Stomach (tissue), 9 donors: ENCODE data around the gene ANKHD1. TPM values are rescaled to one million over a fixed set of nuclear protein-coding genes. Genes with fewer than 3 reads are reported as not detected.
"Not testable (repeated sequence)": the region's sequence is repeated elsewhere in the genome, so short reads cannot be mapped to it uniquely, and the experiment has no call there.

ENCODE experiments used
- DNase-seq, 2 donors: peaks; one replicate each; pipeline versions ENCODE4 v3.0.0 to v3.0.0-alpha.2; 2013 to 2019
- H3K27ac ChIP-seq, 5 donors: fragments of 200-600 bp in 4 of 5; sonication (generic) in 4 of 5; one replicate each; pipeline ENCODE4 v1.5.1; 2013 to 2019; ENCODE audit warnings: mild to moderate bottlenecking in 1 of 5, moderate library complexity in 1 of 5
- H3K27me3 ChIP-seq, 3 donors: fragments of 200-600 bp; sonication (generic); one replicate each; pipeline ENCODE4 v1.5.1; 2017 to 2019; ENCODE audit warnings: mixed run types in 1 of 3
- H3K36me3 ChIP-seq, 4 donors: fragments of 200-600 bp; sonication (generic); 1 replicate in 3 of 4; 2 replicates in 1 of 4; pipeline ENCODE4 v1.5.1; 2016 to 2019
- H3K4me1 ChIP-seq, 4 donors: fragments of 200-600 bp; sonication (generic); one replicate each; pipeline ENCODE4 v1.5.1; 2016 to 2019
- H3K4me3 ChIP-seq, 4 donors: fragments of 200-600 bp; sonication (generic) in 3 of 4; one replicate each; pipeline ENCODE4 v1.5.1; 2016 to 2019; ENCODE audit warnings: mild to moderate bottlenecking in 1 of 4
- H3K9me3 ChIP-seq, 4 donors: fragments of 200-600 bp; sonication (generic); one replicate each; pipeline ENCODE4 v1.5.1; 2016 to 2019
- EP300 ChIP-seq: sonication (generic); formaldehyde crosslinking; IDR thresholded peaks from one replicate; pipeline ENCODE4 v1.6.1; 2017; ENCODE audit warnings: antibody characterized with exemption
- POLR2A ChIP-seq, 4 donors: fragments of 450-650 bp; IDR thresholded peaks; one replicate each; pipeline ENCODE4 v1.6.1; 2016; ENCODE audit warnings: antibody characterized with exemption in 4 of 4, control low read depth in 2 of 4, mild to moderate bottlenecking in 1 of 4, moderate library complexity in 1 of 4
- POLR2AphosphoS5 ChIP-seq, 3 donors: sonication (generic); formaldehyde crosslinking; IDR thresholded peaks; one replicate each; pipeline ENCODE4 v1.6.1; 2016; ENCODE audit warnings: antibody characterized with exemption in 3 of 3
- WGBS, 5 donors: extraction: QIAGEN DNeasy Blood & Tissue Kit in 3 of 5; methylation state at CpG; one replicate each; pipeline versions ENCODE4 v1.1.5 to v1.1.7; 2013 to 2018; 5-methylcytosine and 5-hydroxymethylcytosine counted together
- intact Hi-C: fragments of 100-400 bp; cut with DNase I; formaldehyde crosslinking; loops from one replicate; pipeline ENCODE4 v1.15.1; 2023; ENCODE audit warnings: low total_unique reads
- polyA plus RNA-seq, 3 donors: library from polyadenylated mRNA; stranded (reverse); fragments of 200-250 nt; gene quantifications; one replicate each; pipeline ENCODE4 v1.2.3, GENCODE V29; 2013
- total RNA-seq, 5 donors: library from RNA; depleted of rRNA; stranded (reverse); fragments of >200 nt; gene quantifications; one replicate each; pipeline versions ENCODE4 v1.1.0 to v1.2.3, GENCODE V29; 2014 to 2016
- TF ChIP-seq, protein P1 (sequence below), 7 experiments: fragments of 450-650 bp in 4 of 7; fragments of 200-600 bp in 3 of 7; sonication (generic) in 3 of 7; IDR thresholded peaks; one replicate each; pipeline ENCODE4 v1.5.1; 2016 to 2019; ENCODE audit warnings: antibody characterized with exemption in 7 of 7, control low read depth in 2 of 7, mild to moderate bottlenecking in 1 of 7
- donor health status: healthy with polysubstance abuse.
- donor health status: Bipolar disorder and iron deficiency.
- donor health status: healthy.

The ANKHD1 gene
- total and polyA plus RNA-seq, 8 donors: 22.0 to 249 (median 120) TPM

DNA sequence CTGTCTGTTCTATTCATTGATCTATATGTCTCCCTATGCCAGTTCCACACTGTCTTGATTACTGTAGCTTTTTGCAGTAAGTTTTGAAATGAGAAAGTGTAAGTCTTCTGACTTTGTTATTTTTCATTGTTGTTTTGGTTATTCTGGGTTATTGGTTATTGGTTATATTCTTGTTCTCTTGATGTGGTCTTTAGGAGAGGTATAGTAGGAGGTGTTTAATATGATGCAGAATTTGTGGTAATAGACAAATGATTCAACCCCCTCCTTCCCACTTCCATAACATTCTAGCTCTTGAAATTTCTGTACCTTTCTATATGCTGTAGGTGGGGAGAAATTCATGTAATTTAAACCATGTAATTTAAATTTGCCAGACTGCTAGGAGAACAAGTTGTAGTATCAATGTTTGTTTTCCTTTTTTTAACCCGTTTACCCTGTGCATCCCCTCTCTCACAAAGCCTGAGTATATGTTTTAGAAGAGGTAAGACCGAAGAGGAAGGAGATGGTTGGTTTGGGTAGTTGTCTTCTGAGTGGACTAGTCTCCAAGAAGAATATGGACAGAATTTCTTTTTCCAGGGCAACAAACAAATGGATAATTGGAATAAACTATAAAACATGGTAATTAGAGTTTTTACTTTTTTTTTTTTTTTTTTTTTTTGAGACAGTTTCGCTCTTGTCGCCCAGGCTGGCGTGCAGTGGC, 19.2 kb downstream of the ANKHD1 start:
- H3K27ac ChIP-seq: no peak overlapping the region
- intact Hi-C loops: no loop called here
- WGBS, 5 donors: 79 to 83% (median 82%) methylated on average over 5 of the region's 5 CpGs

DNA sequence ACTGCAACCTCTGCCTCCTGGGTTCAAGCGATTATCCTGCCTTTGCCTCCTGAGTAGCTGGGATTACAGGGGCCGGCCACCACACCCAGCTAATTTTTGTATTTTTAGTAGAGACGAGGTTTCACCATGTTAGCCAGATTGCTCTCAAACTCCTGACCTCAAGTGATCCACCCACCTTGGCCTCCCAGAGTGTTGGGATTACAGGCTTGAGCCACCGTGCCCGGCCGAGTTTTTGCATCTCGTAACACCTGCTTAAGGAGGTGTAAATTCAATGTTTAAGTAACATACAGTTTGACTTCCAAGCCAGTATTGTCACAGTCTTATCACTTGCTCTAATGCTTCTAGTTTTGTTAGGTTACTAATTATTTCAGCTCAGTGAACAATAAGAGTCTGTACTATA, 19.7 kb downstream of the ANKHD1 start:
- H3K4me3 ChIP-seq, H3K9me3 ChIP-seq, H3K27ac ChIP-seq, H3K27me3 ChIP-seq, DNase-seq, H3K36me3 ChIP-seq, intact Hi-C loops: not testable (repeated sequence)
- WGBS, 5 donors: 41 to 66% (median 59%) methylated on average over 7 of the region's 7 CpGs
- H3K4me1 ChIP-seq: peaks cover 0 to 58% (median 30%) of the 10 kb centered on the region in 4 donors

More for the DNA sequence above, 19.2 kb downstream of the ANKHD1 start:
- no peak for DNase-seq
- no peak for TF ChIP-seq POLR2AphosphoS5 (IDR thresholded peaks at IDR 0.05)
- TF ChIP-seq, protein P1, sequence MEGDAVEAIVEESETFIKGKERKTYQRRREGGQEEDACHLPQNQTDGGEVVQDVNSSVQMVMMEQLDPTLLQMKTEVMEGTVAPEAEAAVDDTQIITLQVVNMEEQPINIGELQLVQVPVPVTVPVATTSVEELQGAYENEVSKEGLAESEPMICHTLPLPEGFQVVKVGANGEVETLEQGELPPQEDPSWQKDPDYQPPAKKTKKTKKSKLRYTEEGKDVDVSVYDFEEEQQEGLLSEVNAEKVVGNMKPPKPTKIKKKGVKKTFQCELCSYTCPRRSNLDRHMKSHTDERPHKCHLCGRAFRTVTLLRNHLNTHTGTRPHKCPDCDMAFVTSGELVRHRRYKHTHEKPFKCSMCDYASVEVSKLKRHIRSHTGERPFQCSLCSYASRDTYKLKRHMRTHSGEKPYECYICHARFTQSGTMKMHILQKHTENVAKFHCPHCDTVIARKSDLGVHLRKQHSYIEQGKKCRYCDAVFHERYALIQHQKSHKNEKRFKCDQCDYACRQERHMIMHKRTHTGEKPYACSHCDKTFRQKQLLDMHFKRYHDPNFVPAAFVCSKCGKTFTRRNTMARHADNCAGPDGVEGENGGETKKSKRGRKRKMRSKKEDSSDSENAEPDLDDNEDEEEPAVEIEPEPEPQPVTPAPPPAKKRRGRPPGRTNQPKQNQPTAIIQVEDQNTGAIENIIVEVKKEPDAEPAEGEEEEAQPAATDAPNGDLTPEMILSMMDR (IDR thresholded peaks at IDR 0.05): no peak
- Histone ChIP-seq H3K4me3 (no peak overlapping the region), H3K4me1 (peaks cover 0 to 58% (median 30%) of the 10 kb centered on the region in 4 donors), H3K27me3 (no peaks in the 10 kb centered on the region), H3K36me3 (no peaks in the 10 kb centered on the region), H3K9me3 (no peaks in the 10 kb centered on the region)

DNA sequence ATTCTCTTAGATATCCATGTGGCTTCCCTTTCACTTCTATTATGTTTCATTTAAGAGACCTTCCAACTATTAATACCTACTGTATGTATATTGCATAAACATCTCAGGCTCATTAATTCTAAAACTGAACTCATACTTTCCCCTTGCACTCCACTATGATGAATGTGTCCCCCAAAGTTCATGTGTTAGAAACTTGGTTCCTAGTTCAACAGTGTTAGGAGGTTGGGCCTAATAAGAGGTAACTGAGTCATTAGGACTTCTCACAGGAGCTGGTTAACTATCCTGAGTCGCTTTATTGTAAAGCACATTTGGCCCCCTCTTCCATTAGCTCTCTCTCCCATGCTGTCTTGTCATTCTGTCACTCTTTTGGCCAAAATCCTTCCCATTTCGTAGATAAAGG, 22.0 kb downstream of the ANKHD1 start:
- intact Hi-C loops: no loop called here
- Histone ChIP-seq H3K4me3 (no peak overlapping the region), H3K4me1 (peaks cover 0 to 57% (median 29%) of the 10 kb centered on the region in 4 donors), H3K27me3 (no peaks in the 10 kb centered on the region), H3K27ac (no peak overlapping the region), H3K9me3 (no peaks in the 10 kb centered on the region), H3K36me3 (no peaks in the 10 kb centered on the region)
- TF ChIP-seq POLR2A (IDR thresholded peaks at IDR 0.05) (no peak), POLR2AphosphoS5 (IDR thresholded peaks at IDR 0.05) (no peak), EP300 (no peak)
- TF ChIP-seq, protein P1 (IDR thresholded peaks at IDR 0.05): no peak
- DNase-seq: no peak
- 86 to 98% (median 94%) methylated on average over 2 of the region's 2 CpGs for WGBS, 5 donors

DNA sequence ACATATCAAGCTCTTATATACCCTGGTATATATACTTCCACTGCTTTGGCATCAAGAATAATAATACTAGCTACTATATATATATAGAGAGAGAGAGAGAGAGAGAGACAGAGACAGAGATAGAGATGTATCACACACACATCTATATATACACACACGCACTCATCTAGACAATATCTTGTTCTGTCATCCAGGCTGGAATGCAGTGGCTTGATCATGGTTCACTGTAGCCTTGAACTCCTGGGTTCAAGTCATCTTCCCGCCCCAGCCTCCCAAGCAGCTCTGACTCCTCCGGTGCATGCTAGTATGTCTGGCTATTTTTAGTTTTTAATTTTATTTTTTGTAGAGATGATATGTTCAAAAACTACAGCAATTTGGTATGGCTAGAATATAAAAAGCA, 22.5 kb downstream of the ANKHD1 start:
- TF ChIP-seq EP300 (no peak), POLR2A (IDR thresholded peaks at IDR 0.05) (no peak), POLR2AphosphoS5 (IDR thresholded peaks at IDR 0.05) (no peak)
- TF ChIP-seq, protein P1 (IDR thresholded peaks at IDR 0.05): no peak
- intact Hi-C loops: no loop called here
- no peak for DNase-seq
- Histone ChIP-seq H3K27me3 (no peaks in the 10 kb centered on the region), H3K27ac (no peak overlapping the region), H3K4me3 (no peak overlapping the region), H3K9me3 (no peaks in the 10 kb centered on the region), H3K36me3 (no peaks in the 10 kb centered on the region), H3K4me1 (peaks cover 0 to 52% (median 26%) of the 10 kb centered on the region in 4 donors)
- 63 to 93% (median 79%) methylated on average over 3 of the region's 3 CpGs for WGBS, 5 donors

DNA sequence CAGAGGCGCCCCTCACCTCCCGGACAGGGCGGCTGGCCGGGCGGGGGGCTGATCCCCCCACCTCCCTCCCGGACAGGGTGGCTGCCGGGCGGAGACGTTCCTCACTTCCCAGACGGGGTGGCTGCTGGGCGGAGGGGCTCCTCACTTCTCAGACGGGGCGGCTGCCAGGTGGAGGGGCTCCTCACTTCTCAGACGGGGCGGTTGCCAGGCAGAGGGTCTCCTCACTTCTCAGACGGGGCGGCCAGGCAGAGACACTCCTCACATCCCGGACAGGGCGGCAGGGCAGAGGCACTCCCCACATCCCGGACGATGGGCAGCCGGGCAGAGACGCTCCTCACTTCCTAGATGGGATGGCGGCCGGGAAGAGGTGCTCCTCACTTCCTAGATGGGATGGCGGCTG, 26.1 kb downstream of the ANKHD1 start:
- peaks cover under 1 to 40% (median 7%) of the 10 kb centered on the region in 4 donors for H3K4me1 ChIP-seq
- H3K36me3 ChIP-seq, H3K4me3 ChIP-seq, intact Hi-C loops, H3K9me3 ChIP-seq, H3K27ac ChIP-seq, H3K27me3 ChIP-seq, DNase-seq: not testable (repeated sequence)
- WGBS, 5 donors: 89 to 100% (median 97%) methylated on average over 9 to 25 of the region's 26 CpGs
